ENCODE measurements around the gene RASAL3. TPM values are rescaled to one million over a fixed set of nuclear protein-coding genes. Genes with fewer than 3 reads are reported as not detected.
A peak's percentile ranks its signal among the peaks of the same experiment; 100 is the strongest.

RASAL3 gene
- total RNA-seq, 1 experiment from 2014 or later = 1.9 TPM

GRCh38 chr19:15436012-15436825 is 28.1 kb downstream of the RASAL3 start:
- peaks cover 0 to 5% (median 0%) of the 10 kb centered on the region in 3 experiments; a peak in 1 of 7 replicates for H3K36me3 Mint-ChIP-seq (ENCODE audit: insufficient read depth in 1 of 3, low read depth in 3 of 3)
- no peak overlapping the region for H3K23ac ChIP-seq (ENCODE audit: insufficient read length, low read depth, low read length)
- no peak overlapping the region for H3K27ac Mint-ChIP-seq
- peaks cover 2% of the 10 kb centered on the region; the same call in 1 of the 2 replicates for H3K79me2 ChIP-seq (ENCODE audit: insufficient read depth, low read length)
- no peak overlapping the region for H4K8ac ChIP-seq (replicated peaks; ENCODE audit: insufficient read length, low read depth, low read length)
- no peak for TF ChIP-seq CTCF (conservative IDR thresholded peaks at IDR 0.05)
- H4K5ac ChIP-seq (ENCODE audit: insufficient read length, low read depth, low read length) = no peak overlapping the region
- H3K4me3 Mint-ChIP-seq = no peak overlapping the region
- H3K4me2 ChIP-seq (ENCODE audit: insufficient read depth, insufficient read length, low read length) = no peak overlapping the region
- no peaks in the 10 kb centered on the region for H3K9me3 ChIP-seq (ENCODE audit: control insufficient read depth, low read depth, low read length)
- H3T11ph ChIP-seq (ENCODE audit: low read length) = no peak overlapping the region
- WGBS (ENCODE audit: extremely low coverage, insufficient read length, low lambda C conversion rate) = no CpG with 5 or more reads among the region's 10 CpGs
- no peak overlapping the region for H3K14ac ChIP-seq (ENCODE audit: insufficient read depth, low read length)
- no peaks in the 10 kb centered on the region; a peak in 1 of 5 replicates for H3K9me3 Mint-ChIP-seq
- H2BK20ac ChIP-seq (ENCODE audit: low read depth, low read length, poor library complexity, severe bottlenecking) = no peak overlapping the region
- H4K91ac ChIP-seq (ENCODE audit: insufficient read length, low read depth, low read length) = no peak overlapping the region
- no peak overlapping the region for H3K4ac ChIP-seq (ENCODE audit: low read depth, low read length)
- peaks cover 12 to 14% of the 10 kb centered on the region in 2 experiments for H3K4me1 Mint-ChIP-seq
- H2AK5ac ChIP-seq (ENCODE audit: insufficient read length, low read length) = no peak overlapping the region
- no peak overlapping the region for H2AFZ ChIP-seq (ENCODE audit: low read length)
- no peaks in the 10 kb centered on the region for H3K79me1 ChIP-seq (ENCODE audit: insufficient read depth, low read depth, low read length, poor library complexity, severe bottlenecking)
- DNase-seq = peak; percentile 46
- no peak overlapping the region for H3K9ac ChIP-seq (ENCODE audit: extremely low read depth, insufficient read length, low read length)
- no peak overlapping the region for H3K56ac ChIP-seq (ENCODE audit: insufficient read length, low read depth, low read length)
- no peak overlapping the region for H2BK120ac ChIP-seq (ENCODE audit: low read depth, low read length, poor library complexity, severe bottlenecking)
- H3K27ac ChIP-seq (ENCODE audit: insufficient read length, low read depth, low read length) = no peak overlapping the region
- peaks cover 15% of the 10 kb centered on the region for H3K23me2 ChIP-seq (ENCODE audit: insufficient read length, low read depth, low read length, poor library complexity, severe bottlenecking)
- H3K27me3 ChIP-seq (ENCODE audit: insufficient read depth, low read length) = no peaks in the 10 kb centered on the region
- no peaks in the 10 kb centered on the region for H3K27me3 Mint-ChIP-seq (ENCODE audit: low read depth)
- H2BK12ac ChIP-seq (ENCODE audit: insufficient read length, low read depth, low read length) = no peak overlapping the region
- H3K4me1 ChIP-seq (ENCODE audit: insufficient read depth, low read length) = no peaks in the 10 kb centered on the region; the same call in 1 of the 2 replicates
- no peaks in the 10 kb centered on the region for H4K20me1 ChIP-seq (ENCODE audit: control insufficient read depth, insufficient read depth, insufficient read length)
- no peak overlapping the region for H2BK5ac ChIP-seq (ENCODE audit: insufficient read length, low read length)
- H3K18ac ChIP-seq (ENCODE audit: insufficient read length, low read depth, low read length) = no peak overlapping the region
- no peak overlapping the region for H2BK15ac ChIP-seq (ENCODE audit: low read depth, low read length)
